ENCODE measurements around the gene AKR7A2.

Gene AKR7A2

DNA sequence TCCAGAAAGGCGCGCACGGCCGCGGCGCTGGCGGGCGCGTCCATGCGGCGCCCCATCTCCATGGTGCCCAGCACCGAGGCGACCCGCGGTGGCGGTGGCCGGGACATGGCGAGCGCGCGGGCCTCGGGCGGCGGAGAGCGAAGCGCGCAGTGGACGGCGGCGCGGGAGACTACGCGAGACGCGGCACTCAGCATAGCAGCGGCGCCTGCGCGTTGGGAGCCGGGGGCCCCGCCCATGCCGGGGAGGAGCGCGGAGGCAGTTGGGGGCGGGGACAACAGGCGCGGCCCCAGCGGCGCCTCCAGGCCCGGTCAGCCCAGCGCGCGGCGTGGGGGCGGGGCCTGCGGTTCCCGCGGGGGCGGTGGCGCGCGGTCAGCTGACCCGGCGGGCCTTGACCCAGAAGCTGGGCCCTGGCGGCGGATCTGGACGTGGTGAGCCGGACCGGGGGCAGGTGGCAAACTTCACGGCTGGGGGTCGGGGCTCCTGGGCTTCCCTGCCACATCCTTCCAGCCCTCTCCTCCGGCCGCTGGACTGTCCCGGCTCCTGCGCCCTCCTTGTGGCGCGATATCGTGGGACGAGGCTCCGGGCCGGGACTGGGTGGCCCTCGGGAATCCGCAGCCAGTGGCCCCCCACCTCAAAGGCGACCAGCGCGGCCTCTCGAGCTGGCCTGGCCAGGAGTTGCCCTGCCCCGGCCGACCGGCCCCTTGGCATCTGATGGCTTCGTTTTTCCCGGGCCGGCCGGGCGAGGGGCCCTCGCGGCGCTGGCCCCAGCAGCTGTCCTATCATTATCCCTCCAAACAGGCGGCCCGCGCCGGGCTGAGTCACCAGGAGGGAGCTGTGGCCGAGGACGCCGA, at the start of gene AKR7A2, which contains the start of gene SLC66A1:
Gene AKR7A2, minus strand, starts transcription at position 214 of the 851 bp plus-strand sequence. Its CDS starts 20 bp downstream, at position 194.
Gene SLC66A1, plus strand, starts transcription at position 396 of the 851 bp plus-strand sequence. CDS start 5,352 bp downstream, outside the sequence.
- peak; percentile 94 for DNase-seq (ENCODE audit: extremely low read depth, insufficient read length)
- H3K27me3 ChIP-seq (replicated peaks; ENCODE audit: control insufficient read depth, insufficient read depth, low read length), result no peaks in the 10 kb centered on the region
- H3K4me3 ChIP-seq (replicated peaks; ENCODE audit: low read depth, low read length), result peak within 1 kb of the TSS; percentile 82
- no peaks in the 10 kb centered on the region; the same call in 1 of the 2 replicates for H3K36me3 ChIP-seq (ENCODE audit: control insufficient read depth, insufficient read depth, low read length)
- TF ChIP-seq, protein P1, sequence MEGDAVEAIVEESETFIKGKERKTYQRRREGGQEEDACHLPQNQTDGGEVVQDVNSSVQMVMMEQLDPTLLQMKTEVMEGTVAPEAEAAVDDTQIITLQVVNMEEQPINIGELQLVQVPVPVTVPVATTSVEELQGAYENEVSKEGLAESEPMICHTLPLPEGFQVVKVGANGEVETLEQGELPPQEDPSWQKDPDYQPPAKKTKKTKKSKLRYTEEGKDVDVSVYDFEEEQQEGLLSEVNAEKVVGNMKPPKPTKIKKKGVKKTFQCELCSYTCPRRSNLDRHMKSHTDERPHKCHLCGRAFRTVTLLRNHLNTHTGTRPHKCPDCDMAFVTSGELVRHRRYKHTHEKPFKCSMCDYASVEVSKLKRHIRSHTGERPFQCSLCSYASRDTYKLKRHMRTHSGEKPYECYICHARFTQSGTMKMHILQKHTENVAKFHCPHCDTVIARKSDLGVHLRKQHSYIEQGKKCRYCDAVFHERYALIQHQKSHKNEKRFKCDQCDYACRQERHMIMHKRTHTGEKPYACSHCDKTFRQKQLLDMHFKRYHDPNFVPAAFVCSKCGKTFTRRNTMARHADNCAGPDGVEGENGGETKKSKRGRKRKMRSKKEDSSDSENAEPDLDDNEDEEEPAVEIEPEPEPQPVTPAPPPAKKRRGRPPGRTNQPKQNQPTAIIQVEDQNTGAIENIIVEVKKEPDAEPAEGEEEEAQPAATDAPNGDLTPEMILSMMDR (IDR thresholded peaks at IDR 0.05; ENCODE audit: insufficient read depth, low read length, poor library complexity, severe bottlenecking), result no peak

DNA sequence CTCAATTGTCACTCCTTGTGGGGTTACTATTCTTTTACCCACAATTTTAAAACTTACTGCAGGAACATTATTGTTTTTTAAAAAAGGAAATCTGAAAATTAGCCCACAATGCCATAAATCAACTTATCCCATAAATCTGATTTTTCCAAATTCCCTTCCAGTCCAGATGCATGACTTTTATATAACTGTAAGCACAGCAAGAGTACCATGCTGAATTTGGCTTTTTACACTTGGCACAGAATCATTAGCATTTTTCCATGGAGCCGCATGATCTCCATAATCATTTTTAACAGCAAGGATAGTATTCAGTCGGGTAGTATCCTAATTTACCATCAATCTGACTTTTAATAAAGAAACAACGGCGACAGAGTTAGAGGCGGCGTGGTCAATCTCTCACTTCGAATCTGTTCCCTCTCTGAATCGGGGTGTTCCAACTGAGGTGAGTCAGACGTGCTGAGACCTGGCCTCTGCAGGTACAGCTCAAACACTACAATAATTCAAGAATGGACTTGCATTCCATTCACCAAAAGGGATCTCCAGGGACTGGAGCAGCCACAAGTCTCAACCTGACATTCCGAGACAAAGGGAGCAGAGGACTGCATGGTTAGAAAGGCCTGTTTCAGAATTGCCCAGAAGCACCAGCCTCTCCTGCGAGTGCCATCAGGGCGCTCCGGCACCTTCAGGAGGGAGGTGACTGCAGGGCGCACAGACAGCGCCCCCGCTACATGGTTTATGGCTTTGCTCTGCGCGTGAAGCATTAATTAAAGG, 49.1 kb upstream of the AKR7A2 start:
- Histone ChIP-seq H3K36me3 (ENCODE audit: control insufficient read depth, insufficient read depth, low read length) (peaks cover 18% of the 10 kb centered on the region), H3K27me3 (replicated peaks; ENCODE audit: control insufficient read depth, insufficient read depth, low read length) (no peaks in the 10 kb centered on the region), H3K4me3 (replicated peaks; ENCODE audit: low read depth, low read length) (no peak overlapping the region)
- TF ChIP-seq, protein P1 (IDR thresholded peaks at IDR 0.05; ENCODE audit: insufficient read depth, low read length, poor library complexity, severe bottlenecking), result no peak
- DNase-seq (ENCODE audit: extremely low read depth, insufficient read length), result no peak

DNA sequence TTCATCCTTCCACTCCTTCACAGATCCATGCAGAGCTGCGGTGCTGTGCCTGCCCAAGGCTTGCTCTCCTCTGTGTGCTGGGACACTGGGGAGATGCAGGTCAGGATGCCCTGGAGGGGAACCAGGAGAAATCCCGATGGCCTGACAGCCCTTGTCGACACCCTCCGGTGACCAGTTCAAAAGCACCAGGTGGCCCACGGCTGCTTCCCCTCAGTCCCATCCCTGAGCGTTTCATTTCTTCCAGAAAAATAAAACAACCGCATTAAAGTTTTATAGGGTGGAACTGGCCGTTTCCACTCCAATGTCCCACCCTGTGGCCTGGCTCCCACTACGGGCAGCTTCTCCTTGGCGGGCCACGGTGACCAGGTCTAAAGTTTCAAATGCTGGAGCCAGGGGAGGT, 48.5 kb upstream of the AKR7A2 start:
- Histone ChIP-seq H3K27me3 (replicated peaks; ENCODE audit: control insufficient read depth, insufficient read depth, low read length) (no peaks in the 10 kb centered on the region), H3K4me3 (replicated peaks; ENCODE audit: low read depth, low read length) (no peak overlapping the region), H3K36me3 (ENCODE audit: control insufficient read depth, insufficient read depth, low read length) (peaks cover 23% of the 10 kb centered on the region)
- TF ChIP-seq, protein P1 (IDR thresholded peaks at IDR 0.05; ENCODE audit: insufficient read depth, low read length, poor library complexity, severe bottlenecking), result no peak
- no peak for DNase-seq (ENCODE audit: extremely low read depth, insufficient read length)

DNA sequence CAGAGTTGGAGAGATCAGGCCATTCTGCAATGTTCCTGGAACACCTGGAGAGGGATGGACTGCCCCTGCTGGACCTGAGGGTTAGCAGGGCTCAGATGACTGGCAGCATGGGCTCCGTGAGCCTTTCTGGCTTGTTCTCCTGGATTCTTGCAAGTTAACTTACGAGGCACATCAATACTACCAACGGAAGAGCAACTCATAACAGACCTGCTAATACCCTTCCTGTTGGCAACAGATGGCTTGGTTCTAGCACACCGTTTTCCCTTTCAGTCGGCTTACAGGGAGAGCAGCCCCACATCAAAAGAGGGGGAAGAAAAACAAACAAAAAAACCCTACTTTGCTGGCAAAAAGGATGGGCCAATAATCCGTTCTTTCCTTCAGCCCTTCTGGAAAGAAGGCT, 48.1 kb upstream of the AKR7A2 start:
- TF ChIP-seq, protein P1 (IDR thresholded peaks at IDR 0.05; ENCODE audit: insufficient read depth, low read length, poor library complexity, severe bottlenecking), result no peak
- no peak overlapping the region for H3K4me3 ChIP-seq (replicated peaks; ENCODE audit: low read depth, low read length)
- no peaks in the 10 kb centered on the region for H3K27me3 ChIP-seq (replicated peaks; ENCODE audit: control insufficient read depth, insufficient read depth, low read length)
- H3K36me3 ChIP-seq (ENCODE audit: control insufficient read depth, insufficient read depth, low read length), result peaks cover 23% of the 10 kb centered on the region
- DNase-seq (ENCODE audit: extremely low read depth, insufficient read length), result no peak

DNA sequence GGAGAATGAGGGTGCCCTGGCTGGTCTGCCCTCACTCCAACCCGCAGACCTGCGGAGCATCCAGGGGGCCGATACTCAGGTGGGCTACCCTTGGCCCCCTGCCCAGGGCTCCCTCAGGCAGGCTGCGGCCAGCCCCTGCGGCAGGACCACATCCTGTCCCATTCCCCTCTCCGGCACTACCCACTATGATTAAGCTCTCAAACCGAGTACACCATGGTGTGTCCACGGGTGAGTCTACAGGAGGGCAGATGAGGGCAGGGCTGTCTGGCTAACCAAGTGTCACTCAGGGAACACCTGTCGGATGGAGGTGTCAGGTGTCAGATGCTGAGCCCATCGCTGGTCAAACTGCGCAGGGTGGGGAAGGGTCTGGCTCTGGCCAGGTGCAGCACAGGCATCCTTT, 47.4 kb upstream of the AKR7A2 start:
- TF ChIP-seq, protein P1 (IDR thresholded peaks at IDR 0.05; ENCODE audit: insufficient read depth, low read length, poor library complexity, severe bottlenecking), result no peak
- no peak overlapping the region for H3K4me3 ChIP-seq (replicated peaks; ENCODE audit: low read depth, low read length)
- H3K36me3 ChIP-seq (ENCODE audit: control insufficient read depth, insufficient read depth, low read length), result peaks cover 27% of the 10 kb centered on the region
- no peak for DNase-seq (ENCODE audit: extremely low read depth, insufficient read length)
- no peaks in the 10 kb centered on the region for H3K27me3 ChIP-seq (replicated peaks; ENCODE audit: control insufficient read depth, insufficient read depth, low read length)
